PC-3 (cell line): ENCODE results near the gene KLF13.

Experiments
- CTCF ChIP-seq: fragments of 300-600 bp; sonication (generic); conservative IDR thresholded peaks from 2 replicates; pipeline ENCODE4 v1.5.1; 2017; ENCODE audit warnings: antibody characterized with exemption, low read depth, mild to moderate bottlenecking, low read length
- EZH2 ChIP-seq: fragments of 300-600 bp; sonication (generic); IDR thresholded peaks from one replicate; pipeline ENCODE4 v1.6.1; 2017; ENCODE audit warnings: antibody characterized with exemption, mild to moderate bottlenecking, low read length; ENCODE audit not compliant: unreplicated experiment
- EZH2phosphoT487 ChIP-seq: fragments of 300-600 bp; sonication (generic); IDR thresholded peaks from 2 replicates; pipeline ENCODE4 v1.6.1; 2018; ENCODE audit warnings: mild to moderate bottlenecking, antibody characterized with exemption, low read length, borderline replicate concordance

- TF ChIP-seq CTCF: no peak
- TF ChIP-seq EZH2: no peak
- TF ChIP-seq EZH2phosphoT487: no peak
Measured at GRCh38 chr15:31407376-31407775, 80.7 kb downstream of the KLF13 start.
